Fibroblast of skin of right biceps (primary cell): ENCODE measurements around the gene LYRM4.
"Not testable (repeated sequence)": the region's sequence is repeated elsewhere in the genome, so short reads cannot be mapped to it uniquely, and the experiment has no call there.

Source experiments
- DNase-seq: peaks from one replicate; pipeline ENCODE4 v3.0.0-alpha.2; 2013

The LYRM4 gene

DNA sequence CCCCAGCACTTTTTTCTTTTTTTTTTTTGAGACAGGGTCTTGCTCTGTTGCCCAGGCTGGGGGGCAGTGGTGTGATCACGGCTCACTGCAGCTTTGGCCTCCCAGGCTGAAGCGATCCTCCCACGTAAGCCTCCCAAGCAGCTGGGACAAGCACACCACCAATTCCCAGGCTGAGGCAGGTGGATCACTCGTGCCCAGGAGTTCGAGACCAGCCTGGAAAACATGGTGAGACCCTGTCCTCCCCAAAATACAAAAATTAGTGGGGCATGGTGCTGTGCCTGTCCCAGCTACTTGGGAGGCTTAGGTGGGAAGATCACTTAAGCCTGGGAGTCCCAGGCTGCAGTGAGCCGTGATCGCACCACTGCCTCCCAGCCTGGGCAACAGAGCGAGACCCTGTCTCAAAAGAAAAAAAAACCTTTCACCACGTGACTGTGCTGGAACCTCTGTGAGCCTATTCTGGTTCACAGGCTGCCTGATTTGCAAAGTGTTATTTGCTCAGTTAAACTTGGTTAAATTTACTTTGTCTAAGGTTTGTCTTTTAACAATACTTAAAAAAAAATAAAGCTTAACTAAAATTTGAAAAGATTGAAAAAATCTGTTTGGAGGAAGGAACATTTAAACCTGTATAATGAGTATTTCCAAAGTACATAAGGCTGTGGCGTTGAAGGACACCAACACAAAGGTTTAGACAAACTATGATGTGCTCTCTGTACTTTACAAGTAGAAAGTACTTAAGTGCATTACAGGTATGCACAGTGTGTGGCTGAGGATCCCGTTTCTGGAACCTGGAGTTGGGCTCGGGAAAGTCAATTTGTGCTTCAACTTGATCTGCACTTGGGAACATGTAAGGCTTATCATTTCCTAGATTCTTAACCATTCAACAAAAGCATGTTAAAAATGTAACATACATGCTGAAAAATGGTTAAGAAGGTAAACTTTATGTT is 120.7 kb downstream of the LYRM4 start:
- DNase-seq = no peak

DNA sequence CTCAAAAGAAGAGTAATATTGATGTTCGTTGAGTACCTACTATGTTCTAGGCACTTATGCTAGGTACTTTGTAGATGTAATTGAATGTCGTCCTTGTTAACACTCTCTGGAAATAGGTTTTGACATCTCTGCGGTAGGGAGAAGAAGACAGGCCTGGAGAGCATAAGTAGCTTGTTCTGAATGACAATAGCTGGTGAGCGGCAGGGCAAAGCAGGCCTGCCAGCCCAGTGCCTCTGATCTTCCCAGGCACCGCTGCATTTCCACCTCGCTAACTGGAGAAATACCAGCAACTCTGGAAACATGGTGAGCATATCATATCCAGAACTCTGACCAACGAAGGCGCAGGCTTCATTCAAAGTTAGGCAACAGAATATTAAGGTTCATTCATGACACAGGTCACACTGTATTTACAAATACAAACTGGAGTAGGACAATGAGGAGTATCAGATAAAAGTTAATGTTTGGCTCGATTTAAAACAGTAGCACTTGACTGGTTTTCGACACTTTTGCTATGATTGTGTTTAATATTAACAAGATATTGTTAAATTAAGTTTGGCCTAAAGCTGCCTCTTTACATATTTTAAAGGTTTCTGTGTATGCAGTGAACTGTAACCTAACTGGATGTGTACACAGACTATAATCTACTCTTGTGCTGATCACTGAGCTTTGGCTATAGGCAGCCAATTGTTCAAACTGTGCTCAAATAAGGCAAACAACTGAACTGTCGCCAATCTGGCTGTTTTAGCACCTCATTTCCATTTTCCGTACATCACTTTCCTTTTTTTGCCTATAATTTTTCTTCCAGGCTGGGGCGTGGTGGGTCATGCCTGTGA is 121.5 kb downstream of the LYRM4 start:
- no peak for DNase-seq

DNA sequence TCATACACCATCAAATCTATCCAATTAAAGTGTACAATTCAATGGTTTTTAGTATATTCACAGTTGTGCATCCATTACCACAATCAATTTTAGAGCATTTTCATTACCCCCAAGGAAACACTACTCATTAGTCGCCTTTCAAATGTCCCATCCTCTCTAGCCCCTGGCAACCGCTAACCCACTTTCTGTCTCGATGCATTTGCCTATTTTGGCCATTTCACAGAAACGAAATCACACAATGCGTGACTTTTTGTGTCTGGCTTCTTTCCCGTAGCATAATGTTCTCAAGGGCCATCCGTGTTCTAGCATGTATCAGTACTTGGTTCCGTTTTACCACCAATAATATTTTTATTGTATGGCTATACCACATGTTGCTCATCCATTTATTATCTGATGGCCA is 123.9 kb downstream of the LYRM4 start:
- no peak for DNase-seq

DNA sequence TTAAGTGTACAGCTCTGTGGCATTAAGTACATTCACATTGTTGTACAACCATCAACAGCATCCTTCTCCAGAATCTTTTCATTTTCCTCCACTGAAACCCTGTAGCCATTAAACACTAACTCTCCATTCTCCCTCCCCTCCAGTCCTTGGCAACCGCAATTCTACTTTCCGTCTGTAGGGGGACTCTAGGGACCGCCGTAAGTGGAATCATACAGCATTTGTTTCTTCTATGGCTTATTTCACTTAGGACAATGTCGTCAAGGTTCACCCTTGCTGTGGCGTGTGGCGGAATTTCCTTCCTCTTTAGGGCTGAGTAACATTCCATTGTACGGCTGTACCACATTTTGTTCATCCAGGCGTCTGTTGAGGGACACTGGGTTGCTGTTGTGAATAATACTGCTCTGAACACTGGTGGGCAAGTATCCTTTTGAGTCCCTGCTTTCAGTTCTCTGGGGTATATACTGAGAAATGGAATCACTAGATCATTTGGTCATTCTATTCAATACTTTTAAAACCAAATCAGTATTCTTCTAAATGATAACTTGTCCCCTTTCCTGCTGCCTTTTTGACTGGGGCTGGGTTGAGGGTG is 124.9 kb downstream of the LYRM4 start:
- peak; percentile 53 for DNase-seq

DNA sequence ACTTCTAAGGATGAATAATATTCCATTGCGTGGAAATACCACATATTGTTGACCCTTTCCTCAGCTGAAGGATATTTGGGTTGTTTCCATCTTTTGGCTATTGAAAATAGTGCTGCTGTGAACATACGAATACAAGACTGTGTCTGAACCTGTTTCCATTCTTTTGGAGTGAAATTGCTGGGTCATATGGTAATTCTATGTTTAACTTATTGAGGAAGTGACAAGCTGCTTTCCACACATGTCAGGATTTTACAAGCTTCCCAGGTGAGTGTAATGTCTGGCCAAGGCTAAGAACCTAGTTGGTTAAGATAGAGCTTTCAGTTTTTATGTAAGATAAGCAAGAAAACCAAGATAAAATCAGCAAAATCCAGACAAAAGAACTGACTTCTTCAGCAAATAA is 126.8 kb downstream of the LYRM4 start:
- no peak for DNase-seq

DNA sequence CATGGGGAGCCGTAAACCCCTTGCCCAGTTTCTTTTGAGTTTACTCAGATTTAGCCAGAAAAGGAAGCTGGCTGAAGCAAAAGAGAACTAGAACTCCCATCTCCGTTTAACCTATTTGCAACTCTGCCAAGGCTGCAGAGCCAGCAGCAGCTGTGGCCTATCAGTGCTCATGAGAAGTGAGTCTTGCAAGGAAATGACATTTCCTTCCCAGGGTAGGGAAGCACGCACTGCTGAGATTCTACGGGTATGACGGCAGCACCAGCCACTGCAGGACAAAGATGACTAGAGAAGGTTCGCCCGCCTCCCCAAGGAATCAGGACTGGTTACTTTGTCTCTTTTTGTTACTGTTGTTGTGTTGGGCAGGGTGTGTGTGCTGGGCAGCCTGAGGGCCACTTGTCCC is 128.0 kb downstream of the LYRM4 start:
- peak; percentile 82 for DNase-seq

DNA sequence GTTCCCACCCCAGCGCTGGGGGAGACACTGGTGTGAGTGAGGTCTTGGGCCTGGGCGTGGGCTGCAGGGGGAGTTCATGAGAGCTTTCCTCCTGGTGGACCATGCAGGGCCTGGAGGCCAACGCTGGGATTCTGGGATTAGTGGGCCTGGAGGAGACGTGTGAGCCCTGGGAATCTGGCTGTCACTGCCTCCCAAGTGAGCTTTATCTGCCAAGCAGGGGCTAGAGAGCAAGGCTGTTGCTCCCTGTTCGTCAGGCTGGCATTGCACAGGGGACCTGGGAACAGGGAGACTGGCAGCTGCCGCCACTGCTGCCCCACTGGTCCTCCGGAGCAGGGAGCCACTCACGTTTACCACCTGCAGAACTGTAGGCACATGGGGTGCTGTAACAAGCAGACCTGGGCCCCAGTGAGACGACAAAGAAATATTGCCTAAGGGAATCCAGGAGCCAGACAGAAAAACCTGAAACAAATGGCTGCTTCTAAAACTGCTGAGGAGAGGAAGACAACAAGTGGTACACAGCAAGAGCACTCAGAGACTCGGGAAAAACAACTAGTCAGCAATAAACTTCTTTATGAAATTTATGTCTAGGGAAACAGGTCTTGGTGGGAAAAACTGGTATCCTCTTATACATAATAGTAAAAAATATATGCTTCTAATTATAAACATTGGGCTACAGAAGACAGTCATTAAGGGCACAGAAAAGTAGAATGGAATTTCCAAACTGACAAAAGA is 130.4 kb downstream of the LYRM4 start:
- no peak for DNase-seq

DNA sequence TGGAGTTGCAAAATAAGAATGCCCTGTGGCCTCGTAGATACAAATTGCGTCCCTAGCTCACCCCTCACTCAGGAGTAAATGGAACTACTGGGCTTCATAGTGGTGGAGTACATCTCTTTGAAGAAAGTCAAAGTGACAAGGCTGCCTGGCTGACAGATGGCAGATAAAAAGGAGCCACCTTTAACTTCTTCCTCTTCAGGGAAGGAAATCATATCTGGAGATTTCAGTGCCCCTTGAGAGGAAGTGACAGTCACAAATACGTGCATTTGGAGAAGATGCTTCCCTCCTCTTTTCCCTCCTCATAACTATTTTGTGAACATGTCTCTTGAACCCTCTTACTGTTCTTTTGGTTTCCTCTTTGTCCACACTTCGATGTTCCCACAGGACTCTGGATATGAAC is 132.4 kb downstream of the LYRM4 start:
- DNase-seq = no peak

DNA sequence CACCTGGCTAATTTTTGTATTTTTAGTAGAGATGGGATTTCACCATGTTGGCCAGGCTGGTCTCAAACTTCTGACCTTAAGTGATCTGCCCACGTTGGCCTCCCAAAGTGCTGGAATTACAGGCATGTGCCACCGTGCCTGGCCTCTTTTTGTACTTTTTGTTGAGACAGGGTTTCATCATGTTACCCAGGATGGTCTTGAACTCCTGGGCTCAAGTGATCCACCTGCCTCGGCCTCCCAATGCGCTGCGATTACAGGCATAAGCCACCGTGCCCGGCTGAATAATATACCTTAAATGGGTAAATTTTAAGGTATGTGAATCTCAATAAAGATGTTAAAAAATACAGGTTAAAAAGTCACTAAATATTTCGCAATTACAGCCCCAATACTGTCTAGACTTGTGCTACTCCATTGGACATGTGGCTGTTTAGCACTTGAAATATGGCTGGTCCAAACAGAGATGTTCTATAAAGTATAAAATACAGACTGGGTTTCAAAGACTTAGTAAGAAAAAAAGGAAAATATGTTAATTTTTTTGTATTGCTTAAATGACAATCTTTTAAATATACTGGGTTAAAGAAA is 133.6 kb downstream of the LYRM4 start:
- DNase-seq = no peak

DNA sequence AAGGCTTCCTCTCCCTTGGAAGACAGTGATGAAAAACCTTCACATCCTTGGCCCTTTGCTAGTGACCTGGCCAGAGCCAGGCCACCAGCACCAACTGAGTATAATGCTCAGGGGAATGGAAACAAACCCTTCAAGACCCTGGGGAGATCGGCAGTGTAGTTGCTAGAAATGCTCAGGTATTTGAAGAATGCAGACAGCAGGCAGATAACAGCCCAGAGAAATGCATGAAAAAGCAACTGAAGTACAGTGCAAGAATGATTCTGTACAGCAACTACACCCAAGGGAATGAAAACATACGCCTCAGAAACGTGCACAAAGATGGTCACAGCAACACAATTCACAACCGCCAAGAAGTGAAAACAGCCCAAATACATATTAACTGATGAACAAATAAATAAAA is 134.5 kb downstream of the LYRM4 start:
- DNase-seq = peak; percentile 76

DNA sequence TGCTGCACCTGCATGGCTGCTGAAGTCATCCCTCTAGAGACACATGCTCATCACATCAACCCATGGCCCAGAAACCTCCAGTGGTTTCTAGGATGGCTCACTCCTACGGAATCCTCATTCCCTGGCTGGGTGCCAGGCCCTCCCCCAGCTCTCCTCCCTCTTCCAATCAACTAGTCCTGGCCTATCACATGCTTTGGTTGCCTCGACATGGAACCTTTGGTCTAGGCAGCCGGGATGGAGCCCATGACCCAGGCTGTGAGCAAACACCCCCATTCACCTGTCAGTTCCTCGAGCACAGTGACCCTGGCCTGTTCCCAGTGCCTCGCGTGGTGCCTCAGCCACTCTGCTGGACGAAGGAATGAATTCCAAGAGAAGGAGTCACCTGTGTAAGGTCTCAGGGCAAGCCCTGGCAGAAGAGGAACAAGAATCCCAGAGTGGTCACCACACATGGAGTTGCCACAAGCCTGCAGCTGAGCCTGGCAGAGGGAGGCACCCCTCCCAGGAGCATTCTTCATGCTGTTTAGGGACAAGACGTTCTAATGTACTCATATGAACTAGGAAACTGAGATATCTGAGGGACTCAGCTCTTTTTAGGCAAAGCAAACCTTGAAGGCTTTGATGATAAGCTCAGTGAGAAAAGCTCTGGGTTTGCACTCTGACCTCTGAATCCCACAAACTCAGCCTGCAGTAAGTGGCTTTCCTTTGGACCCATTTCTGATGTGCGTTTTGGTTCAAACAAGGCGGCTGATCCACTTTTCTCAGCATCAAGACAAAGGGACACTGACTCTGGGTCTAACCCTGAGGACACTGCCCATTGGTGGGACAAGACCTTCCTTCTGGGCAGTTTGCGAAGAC is 135.4 kb downstream of the LYRM4 start:
- peak; percentile 80 for DNase-seq

DNA sequence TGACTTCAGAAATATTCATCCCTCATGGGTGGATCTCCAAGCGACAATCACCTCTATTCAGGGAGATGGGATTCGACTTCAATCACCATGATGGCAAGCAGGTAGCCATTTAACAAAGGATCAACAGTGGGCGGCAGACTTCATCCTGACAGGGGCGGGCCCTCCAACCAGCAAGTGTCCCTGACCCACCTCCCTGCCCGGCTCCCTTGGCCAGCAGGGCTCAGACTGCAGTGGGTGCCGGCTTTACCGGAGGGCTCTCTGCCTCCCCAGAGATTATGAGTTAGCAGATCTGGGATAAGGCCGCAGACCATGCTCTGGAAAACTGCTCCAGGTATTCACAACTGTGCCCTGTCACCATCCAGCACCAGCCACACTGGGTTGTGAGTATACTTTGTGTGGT is 136.2 kb downstream of the LYRM4 start:
- no peak for DNase-seq

DNA sequence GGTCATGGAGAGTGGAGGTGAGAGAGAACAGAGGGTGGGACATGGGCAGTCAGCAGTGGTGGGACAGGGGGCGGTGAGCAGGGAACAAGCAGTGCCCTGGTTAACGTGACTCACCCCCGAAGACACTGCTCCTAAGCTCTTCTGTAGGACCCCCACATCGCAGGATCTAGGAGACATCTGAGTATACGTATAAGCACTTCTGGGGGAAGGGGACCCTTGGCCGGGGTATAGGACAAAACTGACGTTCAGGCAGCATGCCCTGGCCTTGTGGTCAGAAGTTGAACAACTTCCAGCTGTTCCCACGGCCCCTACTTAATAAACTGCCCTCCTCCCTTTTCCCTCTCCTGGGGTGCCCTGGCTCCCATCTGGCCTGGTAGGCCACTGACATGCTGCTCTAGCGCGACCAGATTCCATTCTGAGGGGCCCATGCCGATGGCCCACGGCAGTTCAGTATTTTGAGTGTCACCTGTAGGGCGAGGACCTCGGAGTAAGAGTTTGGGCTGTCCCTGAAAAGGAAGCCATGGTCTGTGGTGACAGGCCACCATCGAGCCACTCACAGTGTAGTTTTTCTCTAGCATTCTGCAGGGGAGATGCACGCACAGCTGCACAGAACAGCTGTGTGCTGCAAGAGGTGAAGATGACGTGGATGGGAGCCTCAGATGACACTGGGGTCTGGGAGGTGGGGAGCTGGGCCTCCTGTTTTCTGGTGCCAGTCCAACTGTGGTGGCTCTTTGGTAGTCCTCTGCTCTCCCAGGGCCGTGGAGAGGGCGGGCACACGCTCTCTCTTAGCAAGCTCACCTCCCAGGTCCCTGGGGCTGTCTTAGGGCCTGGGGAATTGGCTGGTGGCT is 137.2 kb downstream of the LYRM4 start:
- no peak for DNase-seq

DNA sequence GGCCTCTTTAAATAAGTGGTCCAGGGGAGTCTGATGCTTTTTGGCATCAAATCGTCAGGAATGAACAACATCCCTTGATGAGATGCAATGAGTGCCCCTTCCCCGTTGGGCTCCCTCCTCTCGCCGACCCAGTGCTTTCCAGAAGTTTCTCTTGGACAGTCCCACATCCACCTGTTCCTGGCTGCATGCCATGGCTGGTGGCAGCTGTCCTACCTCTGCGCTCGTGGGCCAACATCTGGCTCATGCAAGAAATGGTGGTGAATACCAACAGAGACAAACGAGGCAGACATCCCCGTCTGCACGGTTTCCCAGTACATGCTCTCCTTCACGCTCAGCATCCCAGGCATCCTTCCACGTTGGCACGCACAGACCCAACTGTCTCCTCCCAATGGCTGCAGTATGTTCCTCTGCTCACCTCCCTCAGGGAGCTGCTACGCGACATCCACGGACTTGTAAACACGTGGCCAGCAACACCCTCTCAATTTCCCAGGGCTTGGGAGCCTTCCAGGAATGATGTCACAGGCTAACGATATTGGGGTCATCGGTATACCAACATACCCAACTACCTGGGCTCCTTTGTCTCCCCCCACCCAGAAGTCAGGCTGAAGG is 138.1 kb downstream of the LYRM4 start:
- no peak for DNase-seq

DNA sequence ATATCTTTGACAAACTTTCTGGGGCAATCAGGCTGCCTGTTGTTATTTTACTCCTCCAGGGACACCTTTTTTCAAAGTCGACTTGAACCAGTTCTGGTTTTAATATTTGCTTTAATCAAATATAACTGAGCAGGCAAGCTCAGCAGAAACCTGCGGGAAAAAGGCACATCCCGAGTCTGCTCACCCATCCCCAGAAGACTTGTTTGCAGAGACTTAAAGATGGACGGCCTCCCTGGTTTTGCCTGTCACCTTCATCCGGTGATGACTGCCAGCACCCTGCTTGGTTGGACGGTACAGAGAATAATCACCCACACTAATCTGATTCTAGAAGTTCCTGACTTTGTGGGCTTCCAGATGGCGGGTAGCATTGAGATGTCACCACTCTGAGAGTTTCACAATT is 138.8 kb downstream of the LYRM4 start:
- DNase-seq = no peak

DNA sequence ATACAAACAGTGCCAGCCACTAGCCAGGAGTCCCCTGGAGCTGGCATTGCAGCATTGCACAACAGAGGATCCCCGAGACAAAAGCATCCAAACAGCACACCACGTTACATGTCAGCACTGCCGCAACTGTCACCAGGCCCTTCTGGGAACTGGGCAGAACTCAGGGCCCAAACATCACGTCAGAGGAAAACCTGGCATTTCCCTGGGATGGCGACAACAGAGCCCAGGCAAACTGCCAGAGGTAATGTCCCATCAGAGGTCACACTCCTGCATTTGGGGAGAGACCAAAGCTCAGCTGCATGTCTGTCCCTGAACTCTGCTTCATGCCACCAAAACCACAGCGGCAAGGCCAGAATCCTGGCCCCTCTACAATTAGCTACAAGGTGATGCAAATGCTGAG is 139.3 kb downstream of the LYRM4 start:
- no peak for DNase-seq

DNA sequence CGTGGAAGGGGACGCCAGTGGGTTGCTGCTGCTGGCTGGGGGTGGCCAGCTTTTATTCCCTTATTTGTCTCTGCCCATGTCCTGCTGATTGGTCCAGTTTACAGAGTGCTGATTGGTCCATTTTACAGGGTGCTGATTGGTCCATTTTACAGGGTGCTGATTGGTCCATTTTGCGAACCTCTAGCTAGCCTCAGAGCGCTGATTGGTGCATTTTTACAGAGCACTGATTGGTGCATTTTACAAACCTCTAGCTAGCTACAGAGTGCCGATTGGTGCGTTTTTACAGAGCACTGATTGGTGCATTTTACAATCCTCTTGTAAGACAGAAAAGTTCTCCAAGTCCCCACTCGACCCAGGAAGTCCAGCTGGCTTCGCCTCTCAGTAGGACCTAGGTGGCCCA is 140.2 kb downstream of the LYRM4 start:
- DNase-seq = not testable (repeated sequence)

DNA sequence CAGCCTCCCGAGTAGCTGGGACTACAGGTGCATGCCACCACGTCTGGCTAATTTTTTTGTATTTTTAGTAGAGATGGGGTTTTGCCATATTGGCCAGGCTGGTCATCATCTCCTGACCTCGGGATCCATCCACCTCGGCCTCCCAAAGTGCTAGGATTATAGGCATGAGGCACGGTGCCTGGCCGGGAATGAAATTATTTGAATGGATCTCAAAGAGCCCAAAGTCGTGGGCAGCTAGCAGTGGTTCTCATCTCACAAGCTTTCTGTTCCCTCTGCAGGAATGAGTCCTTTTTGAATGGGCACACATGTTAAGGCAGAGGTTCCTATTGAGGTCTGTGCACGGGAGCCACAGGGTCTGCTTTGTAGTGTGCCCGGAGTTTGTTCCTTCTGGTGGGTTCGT is 140.7 kb downstream of the LYRM4 start:
- DNase-seq = no peak

DNA sequence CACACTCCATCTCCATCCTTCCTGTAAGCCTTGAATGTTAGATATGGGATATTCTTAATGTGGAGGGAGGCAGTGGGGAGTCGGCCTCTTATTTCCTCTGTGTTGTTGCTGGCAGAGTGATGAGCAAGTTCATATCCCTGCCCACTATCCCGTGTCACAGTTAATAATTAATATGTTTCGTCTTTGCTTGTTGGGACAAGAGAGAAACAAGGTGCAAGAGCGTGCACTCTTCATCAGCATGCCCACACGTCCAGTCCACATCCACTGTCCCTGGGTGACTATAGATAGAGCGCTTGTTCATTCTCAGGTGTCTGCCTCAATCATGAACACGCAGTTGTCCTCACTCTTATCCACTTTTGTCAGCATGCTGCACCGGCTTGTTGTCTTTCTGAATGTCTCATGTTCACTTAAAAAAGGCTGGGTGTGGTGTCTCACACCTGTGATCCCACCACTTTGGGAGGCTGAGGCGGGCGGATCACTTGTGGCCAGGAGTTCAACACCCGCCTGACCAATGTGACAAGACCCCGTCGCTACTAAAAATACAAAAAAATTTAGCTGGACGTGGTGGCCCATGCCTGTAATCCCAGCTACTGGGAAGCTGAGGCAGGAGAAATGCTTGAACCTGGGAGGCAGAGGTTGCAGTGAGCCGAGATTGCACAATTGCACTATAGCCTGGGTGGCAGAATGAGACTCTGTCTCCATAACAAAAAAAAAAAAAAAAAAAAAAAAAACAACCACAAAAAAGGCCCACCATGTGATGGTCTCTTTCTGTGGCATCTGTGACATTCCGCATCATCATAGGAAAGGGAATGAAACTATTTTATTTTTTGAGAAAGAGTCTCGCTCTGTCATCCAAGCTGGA is 141.4 kb downstream of the LYRM4 start:
- no peak for DNase-seq
